Tibial nerve (tissue), 4 donors: ENCODE data around the gene FNDC3B. TPM values are rescaled to one million over a fixed set of nuclear protein-coding genes. Genes with fewer than 3 reads are reported as not detected.

Experiments
- DNase-seq, 2 donors: peaks; one replicate each; pipeline ENCODE4 v3.0.0-alpha.2; 2019; ENCODE audit warnings: low spot score in 2 of 2
- H3K27ac ChIP-seq, 4 donors: fragments of 200-600 bp; sonication (generic) in 3 of 4; one replicate each; pipeline ENCODE4 v1.5.1; 2017 to 2019; ENCODE audit warnings: mild to moderate bottlenecking in 1 of 4
- H3K27me3 ChIP-seq, 2 donors: fragments of 200-600 bp; sonication (generic) in 1 of 2; one replicate each; pipeline versions ENCODE4 v1.5.1 to v1.6.0; 2017 to 2019
- H3K36me3 ChIP-seq, 3 donors: fragments of 200-600 bp; sonication (generic); one replicate each; pipeline ENCODE4 v1.5.1; 2018 to 2019
- H3K4me1 ChIP-seq, 4 donors: fragments of 200-600 bp; sonication (generic) in 3 of 4; one replicate each; pipeline ENCODE4 v1.5.1; 2017 to 2019
- H3K4me3 ChIP-seq, 4 donors: fragments of 200-600 bp; sonication (generic) in 3 of 4; one replicate each; pipeline ENCODE4 v1.5.1; 2017 to 2019; ENCODE audit warnings: mild to moderate bottlenecking in 1 of 4, moderate library complexity in 1 of 4
- H3K9me3 ChIP-seq, 4 donors: fragments of 200-600 bp; sonication (generic) in 3 of 4; one replicate each; pipeline ENCODE4 v1.5.1; 2017 to 2019
- CTCF ChIP-seq, 5 experiments: fragments of 200-600 bp in 3 of 5; fragments of 450-650 bp in 2 of 5; sonication (generic) in 3 of 5; IDR thresholded peaks; one replicate each; pipeline ENCODE4 v1.5.1; 2016 to 2019; ENCODE audit warnings: antibody characterized with exemption in 5 of 5, mild to moderate bottlenecking in 3 of 5, moderate library complexity in 2 of 5
- EP300 ChIP-seq, 2 donors: sonication (generic); formaldehyde crosslinking; IDR thresholded peaks; one replicate each; pipeline ENCODE4 v1.6.1; 2017; ENCODE audit warnings: antibody characterized with exemption in 2 of 2, mild to moderate bottlenecking in 1 of 2
- POLR2A ChIP-seq, 2 donors: fragments of 450-650 bp; IDR thresholded peaks; one replicate each; pipeline ENCODE4 v1.6.1; 2017; ENCODE audit warnings: antibody characterized with exemption in 2 of 2, mild to moderate bottlenecking in 2 of 2, moderate library complexity in 2 of 2
- WGBS, 2 donors: methylation state at CpG; one replicate each; pipeline ENCODE4 v1.1.5; 2018; 5-methylcytosine and 5-hydroxymethylcytosine counted together
- total RNA-seq, 4 donors: library from RNA; depleted of rRNA; stranded (reverse); fragments of >200 nt; gene quantifications; one replicate each; pipeline ENCODE4 v1.1.0, GENCODE V29; 2016

Gene FNDC3B
- total RNA-seq, 4 donors from 2014 or later = 87.5 to 106 (median 95.7) TPM

GRCh38 chr3:172210355-172210754, 171.0 kb downstream of the FNDC3B start:
- Histone ChIP-seq H3K27me3 (no peaks in the 10 kb centered on the region), H3K4me1 (peaks cover 0 to 46% (median 9%) of the 10 kb centered on the region in 4 donors), H3K4me3 (no peak overlapping the region), H3K27ac (no peak overlapping the region), H3K36me3 (no peaks in the 10 kb centered on the region), H3K9me3 (no peaks in the 10 kb centered on the region)
- TF ChIP-seq POLR2A (IDR thresholded peaks at IDR 0.05) = no peak
- TF ChIP-seq CTCF (IDR thresholded peaks at IDR 0.05) = no peak
- TF ChIP-seq EP300 (IDR thresholded peaks at IDR 0.05) = no peak
- 75 to 83% methylated on average over 4 of the region's 4 CpGs for WGBS, 2 donors
- DNase-seq = no peak

- TF ChIP-seq EP300 (IDR thresholded peaks at IDR 0.05) = no peak
- TF ChIP-seq POLR2A (IDR thresholded peaks at IDR 0.05) = no peak
- no peak for TF ChIP-seq CTCF (IDR thresholded peaks at IDR 0.05)
Measured at GRCh38 chr3:172211123-172211522, 171.7 kb downstream of the FNDC3B start.

GRCh38 chr3:172213200-172213599, 173.8 kb downstream of the FNDC3B start:
- H3K27me3 ChIP-seq = no peaks in the 10 kb centered on the region
- WGBS, 2 donors = 91 to 95% methylated on average over 2 of the region's 2 CpGs
- no peak overlapping the region for H3K27ac ChIP-seq
- TF ChIP-seq EP300 (IDR thresholded peaks at IDR 0.05) (no peak), POLR2A (IDR thresholded peaks at IDR 0.05) (no peak), CTCF (IDR thresholded peaks at IDR 0.05) (no peak)
- peaks cover 0 to 53% (median 17%) of the 10 kb centered on the region in 4 donors for H3K4me1 ChIP-seq
- no peaks in the 10 kb centered on the region for H3K9me3 ChIP-seq
- no peak overlapping the region for H3K4me3 ChIP-seq
- no peak for DNase-seq
- no peaks in the 10 kb centered on the region for H3K36me3 ChIP-seq

More at GRCh38 chr3:172211123-172211522, 171.7 kb downstream of the FNDC3B start:
- peaks cover 0 to 49% (median 9%) of the 10 kb centered on the region in 4 donors for H3K4me1 ChIP-seq
- no peak overlapping the region for H3K4me3 ChIP-seq
- no peak overlapping the region for H3K27ac ChIP-seq
- no peaks in the 10 kb centered on the region for H3K9me3 ChIP-seq
- no peak for DNase-seq
- no peaks in the 10 kb centered on the region for H3K27me3 ChIP-seq
- 85 to 97% methylated on average over 2 of the region's 2 CpGs for WGBS, 2 donors
- no peaks in the 10 kb centered on the region for H3K36me3 ChIP-seq

- Histone ChIP-seq H3K4me3 (no peak overlapping the region), H3K9me3 (no peaks in the 10 kb centered on the region), H3K27ac (no peak overlapping the region), H3K27me3 (no peaks in the 10 kb centered on the region), H3K4me1 (peaks cover 0 to 57% (median 23%) of the 10 kb centered on the region in 4 donors), H3K36me3 (no peaks in the 10 kb centered on the region)
- DNase-seq = no peak
- TF ChIP-seq POLR2A (IDR thresholded peaks at IDR 0.05) (no peak), CTCF (IDR thresholded peaks at IDR 0.05) (no peak), EP300 (IDR thresholded peaks at IDR 0.05) (no peak)
- 80 to 84% methylated on average over 3 of the region's 4 CpGs for WGBS, 2 donors
Measured at GRCh38 chr3:172213904-172214303, 174.5 kb downstream of the FNDC3B start.

GRCh38 chr3:172216267-172216666, 176.9 kb downstream of the FNDC3B start:
- no peaks in the 10 kb centered on the region for H3K27me3 ChIP-seq
- TF ChIP-seq POLR2A (IDR thresholded peaks at IDR 0.05) (no peak), EP300 (IDR thresholded peaks at IDR 0.05) (no peak), CTCF (IDR thresholded peaks at IDR 0.05) (no peak)
- peaks cover 0 to 62% (median 22%) of the 10 kb centered on the region in 4 donors for H3K4me1 ChIP-seq
- no peak for DNase-seq
- H3K9me3 ChIP-seq = no peaks in the 10 kb centered on the region
- no peak overlapping the region for H3K4me3 ChIP-seq
- 97% methylated on average over 5 of the region's 5 CpGs for WGBS, 2 donors
- no peaks in the 10 kb centered on the region for H3K36me3 ChIP-seq
- H3K27ac ChIP-seq = no peak overlapping the region
